SU-DHL-6 (cell line): ENCODE measurements around the gene RASA1.

Experiments used
- EZH2phosphoT487 ChIP-seq: fragments of 200-600 bp; sonication (generic), shearing (Covaris generic); conservative IDR thresholded peaks from 2 replicates; pipeline ENCODE4 v1.6.1; 2018; ENCODE audit warnings: mild to moderate bottlenecking, antibody characterized with exemption, low read length, moderate library complexity, mixed read lengths
- TF ChIP-seq, protein P1 (sequence below): fragments of 200-600 bp; sonication (generic); IDR thresholded peaks from one replicate; pipeline ENCODE4 v1.5.1; 2017; ENCODE audit warnings: antibody characterized with exemption, mild to moderate bottlenecking, low read length, moderate library complexity; ENCODE audit not compliant: insufficient read depth, poor library complexity, severe bottlenecking

DNA sequence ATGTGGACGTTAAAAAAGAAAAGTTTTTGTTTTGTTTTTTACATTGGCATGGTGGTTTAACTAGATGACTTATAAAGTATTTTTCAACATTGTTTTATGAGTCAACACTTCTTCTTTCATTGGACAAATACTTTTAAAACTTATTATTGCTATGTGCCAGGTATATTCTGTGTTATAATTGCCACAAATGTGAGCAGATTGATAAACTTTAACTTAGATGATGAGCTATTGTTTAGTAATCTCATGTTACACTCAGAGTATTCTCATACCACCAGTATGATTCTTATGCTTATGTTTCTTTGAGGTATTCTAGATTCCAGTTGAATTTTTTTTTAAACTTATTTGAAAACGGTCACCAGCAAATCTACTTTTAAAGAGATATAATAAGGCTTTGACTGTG lies 60.3 kb downstream of the RASA1 start:
- TF ChIP-seq, protein P1, sequence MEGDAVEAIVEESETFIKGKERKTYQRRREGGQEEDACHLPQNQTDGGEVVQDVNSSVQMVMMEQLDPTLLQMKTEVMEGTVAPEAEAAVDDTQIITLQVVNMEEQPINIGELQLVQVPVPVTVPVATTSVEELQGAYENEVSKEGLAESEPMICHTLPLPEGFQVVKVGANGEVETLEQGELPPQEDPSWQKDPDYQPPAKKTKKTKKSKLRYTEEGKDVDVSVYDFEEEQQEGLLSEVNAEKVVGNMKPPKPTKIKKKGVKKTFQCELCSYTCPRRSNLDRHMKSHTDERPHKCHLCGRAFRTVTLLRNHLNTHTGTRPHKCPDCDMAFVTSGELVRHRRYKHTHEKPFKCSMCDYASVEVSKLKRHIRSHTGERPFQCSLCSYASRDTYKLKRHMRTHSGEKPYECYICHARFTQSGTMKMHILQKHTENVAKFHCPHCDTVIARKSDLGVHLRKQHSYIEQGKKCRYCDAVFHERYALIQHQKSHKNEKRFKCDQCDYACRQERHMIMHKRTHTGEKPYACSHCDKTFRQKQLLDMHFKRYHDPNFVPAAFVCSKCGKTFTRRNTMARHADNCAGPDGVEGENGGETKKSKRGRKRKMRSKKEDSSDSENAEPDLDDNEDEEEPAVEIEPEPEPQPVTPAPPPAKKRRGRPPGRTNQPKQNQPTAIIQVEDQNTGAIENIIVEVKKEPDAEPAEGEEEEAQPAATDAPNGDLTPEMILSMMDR, result no peak
- no peak for TF ChIP-seq EZH2phosphoT487
